Left renal cortex interstitium (tissue), 4 donors: ENCODE measurements around the gene CISH. TPM values are rescaled to one million over a fixed set of nuclear protein-coding genes. Genes with fewer than 3 reads are reported as not detected.

Experiments used
- DNase-seq, 4 donors: peaks; one replicate each; pipeline ENCODE4 v3.0.0-alpha.2; 2013; ENCODE audit warnings: low read depth in 4 of 4, low spot score in 2 of 4, missing footprints in 1 of 4
- polyA plus RNA-seq, 4 donors: library from polyadenylated mRNA; unstranded; fragments of 120-200 nt; gene quantifications; one replicate each; pipeline ENCODE4 v1.2.1, GENCODE V29; 2013; ENCODE audit not compliant: insufficient read length in 4 of 4

Gene CISH, protein sequence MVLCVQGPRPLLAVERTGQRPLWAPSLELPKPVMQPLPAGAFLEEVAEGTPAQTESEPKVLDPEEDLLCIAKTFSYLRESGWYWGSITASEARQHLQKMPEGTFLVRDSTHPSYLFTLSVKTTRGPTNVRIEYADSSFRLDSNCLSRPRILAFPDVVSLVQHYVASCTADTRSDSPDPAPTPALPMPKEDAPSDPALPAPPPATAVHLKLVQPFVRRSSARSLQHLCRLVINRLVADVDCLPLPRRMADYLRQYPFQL
- 10 to 100 TPM; 31.8 to 36.3 (median 36.2) TPM for polyA plus RNA-seq

DNA sequence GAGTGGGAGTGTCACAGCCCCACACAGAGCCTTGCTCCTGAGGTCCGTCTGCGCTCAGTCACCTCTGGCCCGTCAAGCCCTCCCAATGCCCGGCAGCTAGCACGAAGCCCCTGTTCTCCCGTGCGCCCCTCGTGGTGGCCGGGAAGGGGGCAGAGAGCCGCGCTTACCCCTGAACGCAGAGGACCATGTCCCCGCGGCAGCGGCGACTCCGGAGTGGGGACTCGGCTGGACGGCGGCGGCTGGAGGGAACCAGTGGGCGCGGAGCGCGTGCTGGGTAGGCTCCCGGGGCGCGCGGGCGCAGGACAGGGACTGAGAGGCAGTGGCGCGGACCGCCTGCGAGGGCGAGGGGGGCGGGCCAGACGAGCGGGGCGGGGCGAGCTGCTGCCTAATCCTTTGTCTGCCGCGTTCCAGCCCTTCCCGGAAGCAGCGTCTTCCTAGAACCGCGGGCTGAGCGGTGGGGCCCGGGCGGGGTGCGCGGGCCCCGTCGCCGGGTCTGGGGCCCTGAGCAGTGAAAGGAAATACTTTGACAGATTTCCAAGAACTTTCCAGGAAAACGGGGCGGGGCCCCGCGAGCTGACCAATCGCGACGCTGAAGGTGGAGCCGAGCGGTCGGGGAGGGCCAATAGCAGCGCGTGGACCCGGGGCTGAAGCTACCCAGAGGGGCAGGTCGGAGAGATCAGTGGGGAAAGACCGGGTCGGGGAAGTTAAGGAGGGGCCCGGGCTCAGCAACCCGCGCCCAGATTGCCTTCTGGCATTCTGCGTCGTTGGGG, at the start of gene CISH:
Gene CISH (minus strand): TSS at position 311 of the 770 bp plus-strand sequence. CDS start 124 bp downstream, at position 187.
- DNase-seq, result peak; percentile 95 to 97 (median 95)

DNA sequence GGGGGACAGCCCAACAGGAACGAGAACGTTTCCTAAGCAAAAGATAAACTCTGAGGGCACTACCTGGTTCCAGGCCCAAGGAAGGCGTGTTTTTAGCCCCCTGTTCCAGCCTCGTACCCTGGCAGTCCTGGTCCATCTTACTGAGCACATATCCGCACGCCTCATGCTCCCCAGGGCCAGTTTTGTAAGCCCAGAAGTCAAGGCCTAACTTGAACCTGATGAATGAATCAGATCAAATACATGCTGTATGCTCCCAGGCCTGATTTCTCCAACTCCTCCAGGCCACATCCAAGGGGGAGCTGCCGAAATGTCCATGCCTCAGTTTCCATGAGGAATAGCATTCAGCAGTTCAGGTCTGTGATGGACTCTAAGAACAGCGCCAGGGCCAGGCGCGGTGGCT, 48.8 kb upstream of the CISH start:
- no peak for DNase-seq

DNA sequence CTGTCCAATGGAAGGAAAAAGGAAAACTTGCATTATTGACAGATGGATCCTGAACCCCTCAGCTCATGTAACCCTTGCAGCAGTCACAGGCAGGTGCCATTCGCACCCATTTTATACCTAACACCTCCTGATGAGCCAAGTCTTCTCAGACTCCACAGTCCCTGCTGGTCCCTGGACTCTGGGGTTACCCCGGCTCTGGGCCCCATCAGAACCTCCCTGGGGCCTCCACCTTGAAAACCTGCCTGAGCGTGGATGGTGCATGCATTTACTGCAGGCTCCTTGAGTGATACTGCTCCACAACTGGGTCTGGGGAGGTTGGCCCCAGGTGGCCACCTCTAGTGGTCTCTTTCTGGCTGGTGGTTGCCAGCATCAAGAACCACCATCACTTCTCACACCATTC, 47.3 kb upstream of the CISH start:
- no peak for DNase-seq

DNA sequence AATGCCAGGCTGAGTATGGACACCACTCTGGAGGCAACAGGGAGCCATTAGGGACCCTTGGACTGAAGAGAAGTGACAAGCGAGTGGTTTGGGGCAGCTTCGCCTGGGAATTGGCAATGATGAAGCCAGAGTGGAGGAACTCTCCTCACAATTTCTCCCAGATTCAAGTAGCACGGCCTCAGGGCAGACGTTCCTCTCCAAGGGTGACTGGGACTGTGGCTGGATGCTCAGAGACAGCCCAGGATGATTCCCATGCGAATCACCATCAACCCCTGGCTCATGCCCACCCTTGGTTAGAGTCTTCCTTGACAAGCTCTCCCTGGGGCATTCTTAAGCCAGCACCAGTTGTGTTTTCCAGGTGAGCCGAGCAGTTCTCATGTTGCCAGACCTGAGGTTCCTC, 46.8 kb upstream of the CISH start:
- DNase-seq, result no peak

DNA sequence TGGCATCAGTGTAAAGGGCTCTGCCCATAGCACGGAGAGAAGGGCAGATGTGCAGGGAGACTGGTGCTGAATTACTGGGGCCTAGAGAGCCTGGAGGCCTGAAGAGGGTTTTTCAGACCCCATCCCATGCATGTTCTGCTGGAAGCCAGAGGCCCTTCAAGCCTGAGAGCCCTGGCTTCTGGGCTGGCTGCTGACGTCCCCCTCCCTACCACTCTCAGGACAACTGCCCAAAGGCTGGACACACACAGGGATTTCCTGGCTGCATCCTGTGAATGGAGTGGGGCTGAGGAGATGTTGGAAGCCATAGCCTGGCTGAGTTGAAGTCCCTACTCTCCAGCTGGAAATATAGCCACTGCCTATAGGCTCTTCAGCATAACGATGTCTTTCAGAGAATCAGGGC, 46.2 kb upstream of the CISH start:
- DNase-seq, result no peak

DNA sequence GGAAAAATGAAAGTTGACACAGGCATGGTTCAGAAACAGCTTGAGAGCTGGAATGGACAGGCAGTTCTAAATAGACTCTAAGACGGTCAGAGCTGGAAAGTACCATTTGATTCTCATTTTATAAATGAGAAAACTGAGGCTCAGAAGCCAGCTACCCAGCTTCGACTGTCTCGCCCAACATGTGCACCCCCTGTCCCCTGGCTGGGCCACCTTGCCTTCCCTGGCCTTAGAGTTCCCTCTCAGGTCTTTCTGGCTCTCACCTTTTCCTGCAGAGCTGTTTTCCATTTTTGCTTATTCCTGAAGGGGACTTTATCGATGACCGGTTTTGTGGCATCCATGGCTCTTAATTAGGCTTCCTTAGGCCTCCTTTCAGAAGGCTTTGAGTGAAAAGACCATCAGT, 45.8 kb upstream of the CISH start:
- DNase-seq, result no peak

DNA sequence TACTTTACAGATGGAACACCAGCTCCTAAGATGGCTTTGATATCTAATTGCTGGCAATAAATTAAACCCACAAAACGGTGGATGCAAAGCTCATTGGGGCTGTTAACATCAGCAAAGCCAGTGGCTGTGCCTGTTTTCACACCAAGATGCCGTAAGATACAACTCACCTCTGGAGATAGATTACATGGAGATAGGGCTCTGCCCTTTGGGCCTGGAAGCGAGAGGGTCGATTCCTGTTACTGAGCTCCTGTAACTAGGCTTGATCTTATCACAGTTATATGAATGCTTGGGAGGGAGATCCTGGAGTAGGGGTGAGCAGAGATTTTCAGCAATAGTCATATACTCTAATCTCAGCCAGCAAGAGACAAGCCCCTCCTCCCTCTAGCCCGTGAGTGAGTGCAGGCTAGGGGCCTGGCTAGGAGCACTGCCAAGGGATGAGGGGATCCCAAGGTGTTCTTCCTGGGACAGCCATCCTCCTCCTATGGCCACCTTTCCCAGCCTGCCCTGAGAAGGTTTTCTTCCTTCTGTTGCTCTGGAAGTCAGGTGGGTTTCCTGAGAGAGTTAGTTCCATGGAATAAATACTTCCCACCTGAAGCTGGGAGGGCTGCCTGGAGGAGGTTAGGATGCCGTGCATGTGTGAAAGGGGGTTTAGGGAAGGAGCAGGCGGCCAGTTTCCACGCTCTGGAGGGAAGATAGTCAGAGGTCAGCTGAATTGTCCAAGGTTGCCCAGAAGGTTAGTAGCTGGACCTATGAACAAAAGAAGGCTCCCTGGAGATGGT, 45.0 kb upstream of the CISH start:
- DNase-seq, result no peak

DNA sequence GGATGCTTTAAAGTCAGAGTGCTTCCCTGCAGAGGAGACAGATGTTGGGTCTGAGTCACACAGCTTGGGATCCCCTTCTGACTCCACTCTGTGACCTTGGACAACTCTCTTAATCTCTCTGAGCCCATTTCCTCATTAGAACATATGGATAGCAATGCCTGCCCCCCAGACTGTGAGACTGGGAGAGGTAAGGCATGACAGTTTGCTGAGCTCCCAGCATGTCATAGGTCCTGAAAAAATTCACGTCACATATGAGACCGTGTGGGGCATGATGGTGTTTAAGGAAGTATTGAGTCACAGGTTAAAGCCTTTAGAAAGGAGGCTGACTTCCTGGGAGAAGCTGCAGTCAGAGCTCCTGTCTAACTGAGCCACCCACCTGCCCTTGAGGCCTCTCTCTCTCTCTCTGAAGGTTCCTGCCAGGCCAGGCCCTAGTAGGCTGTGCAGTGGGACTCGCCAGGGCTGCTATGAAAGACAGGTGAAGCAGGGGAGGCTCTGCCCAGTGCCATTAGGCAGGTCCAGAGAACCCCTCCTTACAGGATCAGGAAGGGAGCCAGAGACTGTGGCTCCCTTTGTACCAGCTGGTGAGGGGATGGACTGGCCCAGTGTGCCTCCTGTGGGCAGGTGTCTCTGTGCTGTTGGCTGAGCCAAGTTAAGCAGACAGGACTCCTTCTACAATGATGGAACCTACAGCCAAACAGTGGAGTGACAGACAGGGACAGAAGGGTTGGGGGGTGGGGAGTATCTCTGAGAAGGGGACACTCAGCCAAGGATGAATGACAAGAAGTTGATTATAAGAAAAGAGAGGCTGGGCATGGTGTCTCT, 43.6 kb upstream of the CISH start:
- DNase-seq, result no peak

DNA sequence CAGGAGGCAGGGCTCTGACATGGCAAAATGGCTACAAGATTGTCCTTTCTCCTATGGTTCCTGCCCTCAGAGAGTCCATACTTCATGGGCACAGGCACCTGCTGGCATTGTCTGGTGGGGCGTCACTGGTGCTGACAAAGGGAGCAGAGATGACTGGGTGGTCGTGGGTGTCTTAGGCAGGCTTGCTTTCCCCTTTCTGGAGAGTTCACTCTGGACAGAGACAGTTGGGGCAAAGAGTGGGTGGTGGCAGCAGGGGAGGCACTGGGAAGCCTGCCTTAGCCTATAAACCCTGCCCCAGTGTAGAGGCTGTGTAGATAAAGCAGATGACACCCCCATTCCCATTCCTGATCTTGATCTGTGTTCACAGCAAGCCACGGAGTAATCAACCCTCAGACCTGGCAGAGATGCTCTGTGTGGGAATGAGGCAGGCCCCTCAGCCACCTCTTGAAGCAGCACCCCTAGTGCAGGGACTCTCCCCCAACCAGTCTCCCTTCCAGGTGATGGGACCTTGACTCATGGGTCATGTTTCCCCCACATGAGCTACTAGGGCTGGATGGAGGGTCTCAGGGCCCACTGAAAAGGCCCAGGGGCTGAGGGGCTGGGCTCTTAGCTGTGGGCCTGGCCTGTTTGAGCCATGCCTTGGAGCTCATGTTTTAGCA, 42.5 kb upstream of the CISH start:
- no peak for DNase-seq

DNA sequence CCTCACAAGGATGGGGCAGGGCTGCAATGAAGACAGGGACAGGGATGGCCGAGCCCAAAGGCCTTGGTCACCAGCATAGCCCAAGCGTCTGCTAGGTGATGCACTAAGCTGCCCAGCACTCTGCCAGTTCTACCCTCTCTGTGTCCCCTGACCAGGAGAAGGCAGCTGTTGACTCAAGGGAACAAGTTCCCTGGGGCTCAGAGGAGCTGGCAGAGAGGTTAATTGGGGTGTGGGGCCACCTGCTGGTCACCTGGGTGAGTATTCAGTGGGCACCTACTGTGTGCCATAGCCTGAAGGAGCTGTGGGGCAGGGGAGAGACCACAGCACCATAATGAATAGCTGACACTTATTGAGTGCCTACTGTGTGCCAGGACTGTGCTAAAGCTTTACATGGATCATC, 41.1 kb upstream of the CISH start:
- no peak for DNase-seq

DNA sequence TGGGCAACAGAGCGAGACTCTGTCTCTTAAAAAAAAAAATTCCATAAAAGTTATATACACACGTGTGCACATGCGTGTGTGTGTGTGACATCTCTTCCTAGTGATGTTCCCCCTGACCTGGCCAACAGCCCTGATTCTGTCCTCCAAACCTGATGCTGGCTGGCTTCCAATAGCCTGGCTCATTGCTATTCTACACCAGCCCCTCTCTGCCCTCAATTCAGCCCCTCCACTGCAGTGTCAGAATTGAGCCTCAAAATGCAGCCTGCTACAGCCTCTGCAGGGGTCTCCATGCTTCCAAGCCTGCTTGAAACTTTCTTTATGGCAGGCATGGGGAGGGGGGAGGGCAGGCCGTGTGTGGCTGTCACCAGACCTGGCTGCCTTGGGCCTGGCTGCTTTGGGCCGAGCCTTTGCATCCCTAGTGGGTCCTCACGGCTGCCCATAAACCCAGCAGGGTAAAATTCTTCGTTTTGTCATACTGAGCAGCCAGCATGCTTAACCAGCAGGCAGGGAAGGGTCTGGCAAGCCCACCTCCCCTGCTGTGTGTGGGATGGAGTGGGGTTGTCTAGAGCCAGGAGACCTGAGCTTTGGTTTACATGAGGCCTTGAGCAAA, 40.5 kb upstream of the CISH start:
- DNase-seq, result no peak

DNA sequence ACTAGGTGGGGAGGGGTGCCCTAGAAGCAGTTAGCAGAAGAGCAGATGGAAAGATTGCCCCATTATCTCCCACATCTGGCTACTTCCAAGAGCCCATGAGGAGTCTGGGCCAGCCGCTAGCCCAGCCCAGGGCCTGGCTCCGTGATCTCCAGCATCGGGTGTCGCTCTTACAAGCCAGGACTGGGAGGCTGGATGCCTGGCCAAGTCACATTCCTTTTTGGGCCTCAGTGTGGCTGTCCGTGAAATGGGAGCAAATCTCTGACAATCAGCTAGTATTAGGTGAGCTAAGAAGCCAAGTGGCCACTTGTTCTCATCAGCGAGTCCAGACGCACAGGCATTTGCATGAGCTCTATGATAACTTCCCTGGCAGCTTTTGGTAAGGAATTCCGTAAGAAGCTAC, 39.9 kb upstream of the CISH start:
- DNase-seq, result no peak

DNA sequence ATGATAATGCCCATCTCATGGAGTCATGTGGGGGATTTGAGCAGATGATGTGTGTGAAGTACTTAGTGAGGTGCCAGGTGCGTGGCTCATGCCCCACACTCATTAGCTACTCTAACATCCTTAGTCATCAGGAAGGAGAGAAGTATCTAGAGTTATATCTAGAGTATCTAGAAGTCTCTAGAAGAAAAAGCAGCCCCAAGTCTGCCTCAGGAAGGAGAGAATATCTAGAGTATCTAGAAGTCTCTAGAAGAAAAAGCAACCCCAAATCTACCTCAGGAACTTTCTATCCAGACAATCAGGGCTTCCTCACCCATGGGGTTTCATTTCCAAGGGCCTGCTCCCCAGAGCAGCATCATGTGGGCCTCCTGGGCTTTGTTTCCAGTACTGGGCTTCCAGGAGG, 38.4 kb upstream of the CISH start:
- no peak for DNase-seq

DNA sequence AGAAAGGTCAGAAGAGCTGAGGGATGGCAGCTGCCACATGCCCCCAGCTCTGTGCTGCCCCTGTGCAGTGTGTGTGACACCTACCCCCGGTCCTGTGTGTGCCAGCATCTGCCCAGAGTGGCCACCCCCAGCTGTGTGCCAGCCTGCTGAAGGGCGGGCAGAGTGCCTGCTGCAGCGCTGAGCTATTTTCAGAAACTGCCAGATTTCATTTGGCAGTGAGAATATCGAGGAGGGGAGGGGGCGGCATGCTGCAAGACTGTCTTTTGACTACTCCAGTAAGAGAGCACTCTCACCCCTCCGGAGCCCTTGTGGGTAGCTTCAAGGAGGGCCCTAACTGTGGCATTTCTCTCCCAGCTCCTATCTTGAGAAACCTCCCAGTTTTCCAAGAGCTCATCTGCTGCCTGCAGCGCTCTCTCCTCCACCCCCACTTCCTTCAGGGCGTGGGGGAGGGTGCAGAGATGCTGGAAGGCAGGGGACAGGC, 37.9 kb upstream of the CISH start:
- no peak for DNase-seq

DNA sequence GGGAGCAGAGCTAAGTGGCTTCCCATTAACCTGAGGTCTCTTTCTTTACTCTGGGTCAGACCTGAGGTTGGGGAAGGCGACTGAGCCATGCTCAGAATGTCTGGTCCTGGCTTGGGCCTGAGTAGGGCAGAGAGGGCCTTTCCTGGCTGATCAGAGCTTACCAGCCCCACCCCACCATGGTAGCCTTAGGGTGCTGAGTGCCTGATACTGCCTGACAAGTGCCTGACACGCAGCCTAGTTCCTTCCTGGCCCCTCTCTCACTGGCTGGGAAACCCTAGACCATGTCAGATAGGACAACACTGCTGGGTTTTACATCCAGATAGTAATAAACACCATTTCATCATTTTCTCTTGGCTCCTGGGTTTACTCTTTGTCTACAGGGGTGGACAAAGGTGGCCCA, 37.4 kb upstream of the CISH start:
- no peak for DNase-seq

DNA sequence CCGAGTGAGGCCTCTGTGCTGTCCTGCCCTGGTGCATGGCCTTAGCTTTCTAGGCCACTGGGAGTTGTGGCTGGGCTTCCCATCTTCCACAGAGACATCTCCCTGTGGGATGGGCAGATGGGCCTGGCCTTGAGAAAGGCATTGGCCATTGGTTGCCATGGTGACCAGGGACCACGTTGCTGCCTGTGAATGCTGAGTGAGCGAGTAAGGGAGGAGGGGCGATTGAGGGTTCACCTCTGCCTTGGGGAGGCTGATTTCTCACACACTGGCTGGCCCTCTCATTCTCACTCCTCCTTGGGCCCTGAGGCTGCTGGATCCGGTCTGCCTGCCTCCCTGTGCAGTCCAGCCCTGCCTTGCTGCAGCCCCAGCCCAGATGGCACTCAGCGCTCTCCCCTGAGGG, 36.7 kb upstream of the CISH start:
- no peak for DNase-seq

DNA sequence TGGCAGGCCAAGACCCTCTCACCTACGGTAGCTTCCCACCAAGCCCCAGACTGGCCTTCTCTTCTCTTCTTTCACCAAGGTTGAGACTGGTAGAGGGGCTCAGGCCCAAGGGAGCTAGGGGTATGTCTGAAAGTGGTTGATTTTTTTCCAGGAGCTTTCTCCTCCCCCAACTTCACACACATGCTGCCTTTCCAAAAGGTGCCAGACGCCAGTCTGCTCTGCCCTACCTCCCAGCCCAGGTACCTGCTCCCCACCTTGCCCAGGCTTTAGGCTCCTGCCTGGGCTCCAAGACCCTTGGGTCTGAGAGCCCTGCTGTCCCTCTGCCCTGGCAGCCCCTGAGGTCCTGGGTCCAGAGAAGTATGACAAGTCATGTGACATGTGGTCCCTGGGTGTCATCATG, 33.8 kb upstream of the CISH start:
- no peak for DNase-seq

DNA sequence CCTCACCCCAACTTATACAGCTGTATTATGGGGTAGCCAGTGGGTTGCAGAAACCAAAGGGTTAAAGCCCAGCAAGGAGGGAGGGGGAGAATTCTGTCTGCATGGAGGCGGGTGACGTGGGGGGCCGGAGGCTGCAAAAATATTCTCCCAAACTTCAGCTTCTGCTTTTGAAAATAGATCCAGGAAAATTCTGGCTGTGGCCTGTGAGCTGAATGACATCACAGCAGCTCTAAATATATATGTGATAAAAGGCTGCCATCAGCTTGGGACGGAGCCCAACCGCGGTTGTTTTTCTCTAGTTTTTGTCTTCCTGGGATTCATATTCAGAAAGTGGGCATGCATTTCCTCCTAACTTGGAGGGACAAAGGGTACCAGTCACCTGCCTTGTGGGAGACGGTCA, 33.0 kb upstream of the CISH start:
- DNase-seq, result no peak

DNA sequence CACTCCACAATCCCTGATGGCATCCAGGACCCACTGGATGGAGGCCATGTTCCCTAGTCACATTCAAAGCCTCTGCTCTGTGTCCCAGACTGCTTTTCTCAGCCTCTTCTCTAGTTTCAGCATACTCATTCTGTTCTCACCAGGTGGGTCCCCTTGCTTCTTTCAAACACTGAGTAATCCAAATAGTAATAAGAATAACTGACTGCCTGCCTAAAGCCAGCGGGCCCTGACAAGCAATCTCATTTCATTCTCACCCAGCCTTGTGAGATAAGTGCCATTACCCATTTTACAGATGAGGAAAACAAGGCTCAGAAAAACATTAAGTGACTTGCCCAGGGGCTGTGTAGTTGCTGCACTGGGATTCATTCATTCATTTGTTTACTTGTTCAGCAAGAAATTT, 30.8 kb upstream of the CISH start:
- DNase-seq, result no peak

DNA sequence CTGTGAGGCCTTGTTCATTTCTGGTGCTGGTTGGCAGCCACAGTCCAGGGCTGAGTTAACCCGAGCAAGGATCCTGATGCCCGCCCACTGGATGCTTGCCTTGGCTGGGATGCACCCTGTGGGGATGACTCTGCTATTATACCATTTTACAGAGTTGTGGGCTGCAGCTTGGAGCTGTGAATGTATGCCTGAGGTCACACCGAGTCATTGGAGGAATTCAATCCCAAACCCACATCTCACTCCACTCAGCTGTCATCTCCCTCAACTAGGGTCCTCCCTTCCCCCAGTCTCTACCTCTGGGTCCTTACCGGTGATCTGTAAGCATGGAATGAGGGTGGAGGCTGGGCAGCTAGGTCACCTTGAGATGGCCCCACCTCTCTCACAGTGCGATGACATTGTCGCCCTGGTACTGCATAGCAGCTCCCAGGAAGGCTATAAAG, 27.5 kb upstream of the CISH start:
- no peak for DNase-seq
